Measurements from ENCODE around the gene TBX1. TPM values are rescaled to one million over a fixed set of nuclear protein-coding genes. Genes with fewer than 3 reads are reported as not detected.
"Not testable (repeated sequence)": the region's sequence is repeated elsewhere in the genome, so short reads cannot be mapped to it uniquely, and the experiment has no call there.

TBX1 gene
- total RNA-seq, 1 donor from 2014 or later: 0.29 TPM

DNA sequence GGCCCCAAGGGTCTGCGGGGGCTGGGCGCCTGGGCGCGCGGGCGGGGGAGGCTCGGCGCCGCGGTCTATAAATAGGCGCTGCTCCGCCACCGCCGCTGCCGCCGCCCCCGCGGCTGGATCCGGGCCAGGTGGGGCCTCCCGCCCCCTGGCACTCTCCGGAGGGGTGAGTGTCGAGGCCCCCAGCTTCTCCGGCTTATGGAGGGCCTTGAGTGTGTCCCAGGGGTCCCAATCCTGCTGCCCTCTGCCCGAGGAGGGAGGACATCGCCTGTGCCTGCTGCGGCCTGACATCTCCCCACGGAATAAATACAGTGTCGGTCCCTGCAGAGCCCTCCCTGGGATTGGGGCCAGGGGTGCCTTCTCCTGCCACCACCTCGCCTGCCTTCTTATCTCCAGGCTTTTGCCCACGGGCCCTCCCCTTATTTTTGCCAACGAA lies 41.5 kb upstream of the TBX1 start:
- peak overlapping the region; percentile 73 for H3K4me3 Mint-ChIP-seq
- no peak overlapping the region for H3K27ac Mint-ChIP-seq
- no peaks in the 10 kb centered on the region for H3K36me3 Mint-ChIP-seq (ENCODE audit: low read depth)
- DNase-seq (ENCODE audit: low spot score): no peak
- no peaks in the 10 kb centered on the region for H3K9me3 Mint-ChIP-seq
- intact Hi-C loops (cut with micrococcal nuclease): loop anchor here (5.0 kb wide), 2 partner anchors 42 to 427 kb away; partner anchors contain the start of gene CLTCL1
- H3K4me1 Mint-ChIP-seq (ENCODE audit: low read depth): peaks cover 5% of the 10 kb centered on the region
- peaks cover 37% of the 10 kb centered on the region for H3K27me3 Mint-ChIP-seq (ENCODE audit: insufficient read depth)

DNA sequence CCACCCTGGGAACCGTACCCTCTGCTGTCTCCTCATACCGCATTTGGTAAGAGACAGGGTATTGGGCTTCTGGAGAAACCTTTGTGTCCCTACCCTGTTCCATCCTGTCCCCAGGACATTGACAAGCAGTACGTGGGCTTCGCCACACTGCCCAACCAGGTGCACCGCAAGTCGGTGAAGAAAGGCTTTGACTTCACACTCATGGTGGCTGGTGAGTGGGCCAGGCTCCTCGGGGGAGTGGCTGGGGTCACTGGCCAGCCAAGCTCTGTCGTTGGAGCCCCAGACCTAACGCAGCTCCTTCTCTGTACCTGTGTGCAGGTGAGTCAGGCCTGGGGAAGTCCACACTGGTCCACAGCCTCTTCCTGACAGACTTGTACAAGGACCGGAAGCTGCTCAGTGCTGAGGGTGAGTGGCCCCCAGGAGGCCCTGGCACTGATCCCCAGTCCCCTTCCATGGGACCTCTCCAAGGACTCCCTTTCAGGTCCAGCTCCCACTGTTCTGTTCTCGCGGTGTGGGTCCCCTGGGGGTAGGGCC lies 41.0 kb upstream of the TBX1 start:
- Mint-ChIP-seq H3K27ac (no peak overlapping the region), H3K27me3 (ENCODE audit: insufficient read depth) (peaks cover 40% of the 10 kb centered on the region), H3K4me1 (ENCODE audit: low read depth) (peaks cover 5% of the 10 kb centered on the region), H3K4me3 (peak overlapping the region; percentile 73), H3K36me3 (ENCODE audit: low read depth) (no peaks in the 10 kb centered on the region), H3K9me3 (no peaks in the 10 kb centered on the region)
- intact Hi-C loops (cut with micrococcal nuclease): loop anchor here (5.0 kb wide), 2 partner anchors 42 to 427 kb away; partner anchors contain the start of gene CLTCL1
- DNase-seq (ENCODE audit: low spot score): no peak

DNA sequence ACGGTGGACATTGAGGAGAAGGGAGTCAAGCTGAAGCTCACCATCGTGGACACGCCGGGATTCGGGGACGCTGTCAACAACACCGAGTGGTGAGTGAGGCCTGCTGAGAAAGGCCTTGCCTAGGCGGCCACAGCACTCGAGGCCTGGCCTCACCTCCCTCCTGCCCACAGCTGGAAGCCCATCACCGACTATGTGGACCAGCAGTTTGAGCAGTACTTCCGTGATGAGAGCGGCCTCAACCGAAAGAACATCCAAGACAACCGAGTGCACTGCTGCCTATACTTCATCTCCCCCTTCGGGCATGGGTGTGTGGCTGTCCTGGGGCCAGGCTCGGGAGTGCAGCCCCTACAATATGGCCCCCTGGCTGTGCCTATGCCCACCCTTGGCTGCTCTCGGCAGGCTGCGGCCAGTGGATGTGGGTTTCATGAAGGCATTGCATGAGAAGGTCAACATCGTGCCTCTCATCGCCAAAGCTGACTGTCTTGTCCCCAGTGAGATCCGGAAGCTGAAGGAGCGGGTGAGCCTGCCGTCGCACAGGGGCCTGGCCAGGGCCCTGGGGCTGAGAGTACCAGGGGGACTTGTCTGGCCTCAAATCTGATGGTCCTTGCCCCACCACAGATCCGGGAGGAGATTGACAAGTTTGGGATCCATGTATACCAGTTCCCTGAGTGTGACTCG lies 40.3 kb upstream of the TBX1 start:
- no peak for DNase-seq (ENCODE audit: low spot score)
- Mint-ChIP-seq H3K4me3 (peak overlapping the region; percentile 6), H3K27ac (no peak overlapping the region), H3K9me3 (no peaks in the 10 kb centered on the region), H3K27me3 (ENCODE audit: insufficient read depth) (peaks cover 45% of the 10 kb centered on the region), H3K36me3 (ENCODE audit: low read depth) (no peaks in the 10 kb centered on the region), H3K4me1 (ENCODE audit: low read depth) (peaks cover 5% of the 10 kb centered on the region)
- intact Hi-C loops (cut with micrococcal nuclease): no loop called here

DNA sequence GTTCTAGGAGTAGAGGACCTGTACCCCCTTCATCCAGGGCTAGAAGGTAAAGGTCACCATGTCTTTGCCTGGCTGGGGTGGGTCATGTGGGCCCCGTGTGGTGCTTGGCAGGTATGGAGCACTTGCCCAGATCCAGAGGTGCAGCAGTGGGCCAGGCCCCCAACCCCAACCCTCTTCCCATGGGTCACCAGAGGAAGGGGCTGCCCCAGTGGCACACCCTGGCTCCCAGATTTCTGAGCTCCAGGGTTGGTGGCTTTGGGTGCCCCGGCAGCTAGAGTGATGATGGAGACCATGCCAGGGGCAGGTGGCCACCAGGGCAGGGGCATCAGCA lies 39.6 kb upstream of the TBX1 start:
- no peak for DNase-seq (ENCODE audit: low spot score)
- no peak overlapping the region for H3K27ac Mint-ChIP-seq
- no peaks in the 10 kb centered on the region for H3K9me3 Mint-ChIP-seq
- peaks cover 5% of the 10 kb centered on the region for H3K4me1 Mint-ChIP-seq (ENCODE audit: low read depth)
- no peak overlapping the region for H3K4me3 Mint-ChIP-seq
- intact Hi-C loops (cut with micrococcal nuclease): no loop called here
- H3K27me3 Mint-ChIP-seq (ENCODE audit: insufficient read depth): peaks cover 47% of the 10 kb centered on the region
- H3K36me3 Mint-ChIP-seq (ENCODE audit: low read depth): no peaks in the 10 kb centered on the region

DNA sequence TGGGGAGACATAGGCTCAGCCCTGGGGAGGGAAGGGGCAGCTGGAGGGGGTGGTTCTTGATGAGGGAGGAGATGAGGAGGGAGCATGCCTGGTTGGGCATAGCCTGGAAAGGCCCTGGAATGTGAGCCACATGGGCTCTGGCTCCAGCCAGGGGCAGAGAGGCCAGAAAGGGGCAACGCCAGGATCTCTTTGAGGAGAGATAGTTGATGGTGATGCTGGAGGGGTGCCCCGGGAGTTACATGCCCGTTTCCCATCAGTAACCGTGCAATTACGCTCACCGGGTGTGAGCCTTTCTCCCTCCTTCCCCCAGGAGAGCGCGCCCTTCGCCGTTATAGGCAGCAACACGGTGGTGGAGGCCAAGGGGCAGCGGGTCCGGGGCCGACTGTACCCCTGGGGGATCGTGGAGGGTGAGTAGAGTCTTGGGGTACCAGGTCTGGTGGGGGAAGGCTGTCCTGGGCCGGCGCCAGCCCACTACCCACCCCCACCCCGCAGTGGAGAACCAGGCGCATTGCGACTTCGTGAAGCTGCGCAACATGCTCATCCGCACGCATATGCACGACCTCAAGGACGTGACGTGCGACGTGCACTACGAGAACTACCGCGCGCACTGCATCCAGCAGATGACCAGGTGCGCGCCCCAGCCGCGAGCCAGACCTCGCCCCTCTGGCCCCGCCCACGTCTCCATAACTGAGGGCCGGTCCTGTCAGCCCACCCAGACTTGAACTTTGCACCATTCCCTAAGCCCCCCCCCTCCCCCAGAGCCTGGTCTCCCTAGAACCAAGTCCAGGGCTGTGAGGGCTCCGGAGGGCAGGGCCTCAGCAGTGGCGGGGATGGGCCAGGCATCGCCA lies 39.0 kb upstream of the TBX1 start:
- no peaks in the 10 kb centered on the region for H3K36me3 Mint-ChIP-seq (ENCODE audit: low read depth)
- no peak overlapping the region for H3K4me3 Mint-ChIP-seq
- no peaks in the 10 kb centered on the region for H3K9me3 Mint-ChIP-seq
- H3K4me1 Mint-ChIP-seq (ENCODE audit: low read depth): peaks cover 5% of the 10 kb centered on the region
- intact Hi-C loops (cut with micrococcal nuclease): no loop called here
- peaks cover 47% of the 10 kb centered on the region for H3K27me3 Mint-ChIP-seq (ENCODE audit: insufficient read depth)
- DNase-seq (ENCODE audit: low spot score): no peak
- H3K27ac Mint-ChIP-seq: no peak overlapping the region

DNA sequence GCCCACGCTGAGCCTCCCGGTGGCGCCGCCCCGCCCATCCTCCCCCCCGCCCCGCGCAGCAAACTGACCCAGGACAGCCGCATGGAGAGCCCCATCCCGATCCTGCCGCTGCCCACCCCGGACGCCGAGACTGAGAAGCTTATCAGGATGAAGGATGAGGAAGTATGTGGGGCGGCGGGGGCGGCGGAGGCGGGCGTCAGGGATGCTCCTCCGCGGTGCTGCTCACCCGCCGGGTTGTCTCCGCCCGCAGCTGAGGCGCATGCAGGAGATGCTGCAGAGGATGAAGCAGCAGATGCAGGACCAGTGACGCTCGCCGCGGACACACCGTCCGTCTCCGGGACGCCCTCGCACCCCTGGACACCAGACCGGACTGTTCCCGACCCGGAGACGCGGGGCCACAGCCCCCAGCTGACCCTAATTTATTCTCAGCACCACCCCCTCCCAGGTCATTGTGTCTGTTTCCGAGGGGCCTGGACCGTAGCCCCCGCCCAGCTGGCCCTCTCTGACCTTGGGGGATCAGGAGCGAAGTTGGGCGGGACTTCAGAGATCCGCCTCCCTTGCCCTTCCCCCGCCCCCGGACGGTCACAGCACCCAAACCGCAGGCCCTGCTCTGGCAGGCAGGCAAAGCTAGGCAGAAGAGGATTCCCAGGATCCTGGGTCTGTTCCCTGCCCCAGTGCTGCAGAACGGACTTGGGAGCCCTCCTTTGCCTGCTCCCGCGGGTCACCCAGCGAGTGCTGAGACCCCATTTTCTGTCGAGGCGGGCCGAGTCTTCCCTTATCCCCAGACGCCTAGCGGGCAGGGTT lies 38.2 kb upstream of the TBX1 start:
- Mint-ChIP-seq H3K9me3 (no peaks in the 10 kb centered on the region), H3K4me1 (ENCODE audit: low read depth) (peaks cover 5% of the 10 kb centered on the region), H3K27me3 (ENCODE audit: insufficient read depth) (peaks cover 47% of the 10 kb centered on the region), H3K36me3 (ENCODE audit: low read depth) (no peaks in the 10 kb centered on the region), H3K4me3 (no peak overlapping the region), H3K27ac (no peak overlapping the region)
- intact Hi-C loops (cut with micrococcal nuclease): no loop called here
- DNase-seq (ENCODE audit: low spot score): no peak

DNA sequence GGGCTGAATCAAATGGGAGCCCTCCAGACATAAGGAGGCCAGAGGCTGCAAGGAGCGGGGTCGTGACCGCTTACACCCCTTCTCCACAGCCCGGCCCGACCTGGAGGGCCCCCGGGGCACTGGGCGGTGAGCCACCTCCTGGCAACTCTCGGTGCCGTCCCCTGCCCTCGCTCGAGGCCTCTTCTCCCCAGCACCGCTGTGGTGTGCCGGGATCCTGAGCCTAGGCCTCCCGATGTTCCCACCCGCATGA lies 37.7 kb upstream of the TBX1 start:
- H3K36me3 Mint-ChIP-seq (ENCODE audit: low read depth): no peaks in the 10 kb centered on the region
- no peaks in the 10 kb centered on the region for H3K9me3 Mint-ChIP-seq
- H3K4me1 Mint-ChIP-seq (ENCODE audit: low read depth): peaks cover 5% of the 10 kb centered on the region
- DNase-seq (ENCODE audit: low spot score): no peak
- peaks cover 47% of the 10 kb centered on the region for H3K27me3 Mint-ChIP-seq (ENCODE audit: insufficient read depth)
- H3K27ac Mint-ChIP-seq: no peak overlapping the region
- intact Hi-C loops (cut with micrococcal nuclease): no loop called here
- no peak overlapping the region for H3K4me3 Mint-ChIP-seq

DNA sequence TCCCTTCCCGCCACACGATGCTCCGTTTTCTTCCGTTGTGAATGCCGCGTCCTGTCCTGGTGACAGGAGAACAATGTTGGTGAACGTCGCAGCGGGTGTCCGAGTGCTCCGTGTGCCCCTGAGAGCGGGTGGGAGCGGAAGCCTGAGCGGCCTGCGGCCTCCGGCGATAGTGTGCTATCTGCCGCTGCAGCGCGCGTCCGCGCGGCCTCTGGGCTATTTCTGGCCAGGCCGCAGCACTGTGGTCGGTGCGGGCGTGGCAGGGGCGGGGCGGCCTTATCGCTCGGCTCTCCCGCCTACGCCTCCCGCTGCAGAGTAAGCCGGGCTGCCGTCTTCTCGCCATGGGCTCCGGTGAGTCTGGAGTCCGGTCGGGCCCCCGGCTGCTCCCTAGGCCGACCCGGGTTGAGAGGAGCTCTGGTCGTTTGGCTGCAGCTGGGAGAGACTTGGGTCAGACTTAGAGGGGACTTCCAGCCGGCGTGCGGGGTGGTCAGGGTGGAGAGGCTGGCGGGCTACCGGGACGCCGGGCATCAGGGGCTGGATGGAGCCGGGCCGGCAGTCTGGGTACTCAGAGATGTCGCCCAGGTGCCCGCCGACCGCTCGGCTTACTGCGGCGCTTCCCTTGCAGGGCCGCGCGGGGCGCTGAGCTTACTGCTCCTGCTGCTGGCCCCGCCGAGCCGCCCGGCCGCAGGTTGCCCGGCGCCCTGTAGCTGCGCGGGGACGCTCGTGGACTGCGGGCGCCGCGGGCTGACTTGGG lies 37.2 kb upstream of the TBX1 start, which contains the start of gene GP1BB:
Gene GP1BB, plus strand, starts transcription at position 308 of the 751 bp plus-strand sequence. Its CDS starts 31 bp downstream, at position 339.
- DNase-seq (ENCODE audit: low spot score): no peak
- intact Hi-C loops (cut with micrococcal nuclease): no loop called here
- H3K9me3 Mint-ChIP-seq: no peaks in the 10 kb centered on the region
- no peak within 1 kb of the TSS for H3K27ac Mint-ChIP-seq
- peak within 1 kb of the TSS; percentile 19 for H3K4me3 Mint-ChIP-seq
- H3K27me3 Mint-ChIP-seq (ENCODE audit: insufficient read depth): peaks cover 47% of the 10 kb centered on the region
- no peaks in the 10 kb centered on the region for H3K36me3 Mint-ChIP-seq (ENCODE audit: low read depth)
- H3K4me1 Mint-ChIP-seq (ENCODE audit: low read depth): peaks cover 5% of the 10 kb centered on the region

DNA sequence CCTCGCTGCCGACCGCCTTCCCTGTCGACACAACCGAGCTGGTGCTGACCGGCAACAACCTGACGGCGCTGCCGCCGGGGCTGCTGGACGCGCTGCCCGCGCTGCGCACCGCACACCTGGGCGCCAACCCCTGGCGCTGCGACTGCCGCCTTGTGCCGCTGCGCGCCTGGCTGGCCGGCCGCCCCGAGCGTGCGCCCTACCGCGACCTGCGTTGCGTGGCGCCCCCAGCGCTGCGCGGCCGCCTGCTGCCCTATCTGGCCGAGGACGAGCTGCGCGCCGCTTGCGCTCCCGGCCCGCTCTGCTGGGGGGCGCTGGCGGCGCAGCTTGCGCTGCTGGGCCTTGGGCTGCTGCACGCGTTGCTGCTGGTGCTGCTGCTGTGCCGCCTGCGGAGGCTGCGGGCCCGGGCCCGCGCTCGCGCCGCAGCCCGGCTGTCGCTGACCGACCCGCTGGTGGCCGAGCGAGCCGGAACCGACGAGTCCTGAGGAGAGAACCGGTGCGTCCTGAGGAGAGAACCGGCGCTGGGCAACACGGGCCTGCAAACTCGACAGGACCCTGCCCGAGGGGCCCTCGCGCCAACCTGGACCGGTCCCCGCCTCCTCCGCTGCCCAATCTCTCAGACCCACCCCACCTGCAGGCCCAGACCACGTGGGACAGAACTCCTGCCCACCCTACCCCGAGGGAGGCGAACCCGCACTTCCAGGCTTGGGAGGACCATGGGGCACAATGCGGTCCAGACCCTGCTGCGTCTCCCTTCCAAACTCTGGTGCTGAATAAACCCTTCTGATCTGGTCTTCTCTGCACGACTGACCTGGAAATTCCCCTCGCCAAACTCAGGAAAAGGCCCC lies 36.4 kb upstream of the TBX1 start:
- no peak for DNase-seq (ENCODE audit: low spot score)
- peaks cover 4% of the 10 kb centered on the region for H3K4me1 Mint-ChIP-seq (ENCODE audit: low read depth)
- no peak overlapping the region for H3K27ac Mint-ChIP-seq
- no peak overlapping the region for H3K4me3 Mint-ChIP-seq
- peaks cover 46% of the 10 kb centered on the region for H3K27me3 Mint-ChIP-seq (ENCODE audit: insufficient read depth)
- intact Hi-C loops (cut with micrococcal nuclease): loop anchor here (2.0 kb wide), 1 partner anchor 37 kb away; the partner anchor contains the start of gene TBX1
- H3K9me3 Mint-ChIP-seq: no peaks in the 10 kb centered on the region
- H3K36me3 Mint-ChIP-seq (ENCODE audit: low read depth): no peaks in the 10 kb centered on the region

DNA sequence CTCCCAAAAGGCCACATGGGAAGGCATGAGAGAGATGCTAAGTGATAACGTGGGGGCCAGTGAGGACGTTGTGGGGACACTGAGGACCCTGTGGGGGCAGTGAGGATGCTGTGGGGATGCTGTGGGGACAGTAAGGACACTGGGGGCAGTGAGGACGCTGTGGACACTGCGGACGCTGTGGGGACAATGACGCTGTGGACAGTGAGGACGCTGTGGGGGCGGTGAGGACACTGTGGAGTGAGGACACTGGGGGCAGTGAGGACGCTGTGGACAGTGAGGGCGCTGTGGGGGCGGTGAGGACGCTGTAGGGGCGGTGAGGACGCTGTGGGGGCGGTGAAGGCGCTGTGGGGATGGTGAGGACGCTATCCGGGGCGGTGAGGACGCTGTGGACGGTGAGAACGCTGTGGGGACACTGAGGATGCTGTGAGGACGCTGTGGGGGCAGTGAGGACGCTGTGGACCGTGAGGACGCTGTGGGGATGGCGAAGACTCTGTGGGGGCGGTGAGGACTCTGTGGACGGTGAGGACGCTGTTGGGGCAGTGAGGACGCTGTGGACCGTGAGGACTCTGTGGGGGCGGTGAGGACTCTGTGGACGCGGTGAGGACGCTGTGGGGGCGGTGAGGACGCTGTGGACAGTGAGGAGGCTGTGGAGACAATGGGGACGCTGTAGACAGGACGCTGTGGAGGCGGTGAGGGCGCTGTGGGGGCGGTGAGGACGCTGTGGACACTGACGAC lies 35.5 kb upstream of the TBX1 start:
- Mint-ChIP-seq H3K4me1 (ENCODE audit: low read depth) (no peaks in the 10 kb centered on the region), H3K27ac (no peak overlapping the region), H3K9me3 (no peaks in the 10 kb centered on the region), H3K36me3 (ENCODE audit: low read depth) (no peaks in the 10 kb centered on the region), H3K4me3 (no peak overlapping the region), H3K27me3 (ENCODE audit: insufficient read depth) (peaks cover 37% of the 10 kb centered on the region)
- DNase-seq (ENCODE audit: low spot score): no peak
- intact Hi-C loops (cut with micrococcal nuclease): loop anchor here (2.0 kb wide), 1 partner anchor 36 kb away; the partner anchor contains the start of gene TBX1

DNA sequence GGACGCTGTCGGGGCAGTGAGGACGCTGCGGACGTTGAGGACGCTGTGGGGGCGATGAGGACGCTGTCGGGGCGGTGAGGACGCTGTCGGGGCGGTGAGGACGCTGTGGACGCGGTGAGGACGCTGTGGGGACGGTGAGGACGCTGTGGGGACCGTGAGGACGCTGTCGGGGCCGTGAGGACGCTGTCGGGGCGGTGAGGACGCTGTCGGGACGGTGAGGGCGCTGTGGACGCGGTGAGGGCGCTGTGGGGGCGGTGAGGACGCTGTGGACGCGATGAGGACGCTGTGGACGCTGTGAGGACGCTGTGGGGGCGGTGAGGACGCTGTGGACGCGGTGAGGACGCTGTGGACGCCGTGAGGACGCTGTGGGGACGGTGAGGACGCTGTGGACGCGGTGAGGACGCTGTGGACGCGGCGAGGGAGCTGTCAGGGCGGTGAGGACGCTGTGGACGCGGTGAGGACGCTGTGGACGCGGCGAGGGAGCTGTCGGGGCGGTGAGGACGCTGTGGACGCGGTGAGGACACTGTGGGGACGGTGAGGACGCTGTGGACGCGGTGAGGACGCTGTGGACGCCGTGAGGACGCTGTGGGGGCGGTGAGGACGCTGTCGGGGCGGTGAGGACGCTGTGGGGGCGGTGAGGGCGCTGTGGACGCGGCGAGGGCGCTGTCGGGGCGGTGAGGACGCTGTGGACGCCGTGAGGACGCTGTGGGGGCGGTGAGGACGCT lies 34.4 kb upstream of the TBX1 start:
- DNase-seq (ENCODE audit: low spot score); intact Hi-C loops (cut with micrococcal nuclease); H3K27ac Mint-ChIP-seq; H3K4me1 Mint-ChIP-seq (ENCODE audit: low read depth); H3K9me3 Mint-ChIP-seq; H3K36me3 Mint-ChIP-seq (ENCODE audit: low read depth); H3K4me3 Mint-ChIP-seq: not testable (repeated sequence)
- H3K27me3 Mint-ChIP-seq (ENCODE audit: insufficient read depth): peaks cover 26% of the 10 kb centered on the region

All from activated T-helper 1 cell treated with anti-CD3 and anti-CD28 coated beads, Interleukin-12 subunit alpha, Interleukin-12 subunit beta, Interleukin-2, Interleukin-4 antibody, amounts not matched to agents 30 ng/mL and 10 ng/mL and 1 ng/mL, durations not matched to agents 14 hours and 24 hours and 36 hours (primary cell).